ENCODE measurements around the gene EIF1. TPM values are rescaled to one million over a fixed set of nuclear protein-coding genes. Genes with fewer than 3 reads are reported as not detected.

EIF1 gene
- total RNA-seq, 1 experiment from 2014 or later: 1,082 TPM

GRCh38 chr17:41737680-41738023, 49.0 kb downstream of the EIF1 start:
- H3K4me3 ChIP-seq (replicated peaks in 1 of 2; ENCODE audit: low read depth in 1 of 2, low read length in 2 of 2): no peak overlapping the region
- H3K9ac ChIP-seq (ENCODE audit: low read length): no peak overlapping the region
- H3K27me3 ChIP-seq (ENCODE audit: insufficient read depth, low read length): no peaks in the 10 kb centered on the region
- no peak for TF ChIP-seq YY1 (IDR thresholded peaks at IDR 0.05; ENCODE audit: extremely low read depth, insufficient replicate concordance, low read depth, low read length)
- no peak for TF ChIP-seq RAD21 (IDR thresholded peaks at IDR 0.05; ENCODE audit: low read depth)
- no peak for TF ChIP-seq FOSL1 (IDR thresholded peaks at IDR 0.05; ENCODE audit: low read depth)
- no peak for TF ChIP-seq CBX3 (IDR thresholded peaks at IDR 0.05; ENCODE audit: low read depth)
- no peak for TF ChIP-seq MAX (IDR thresholded peaks at IDR 0.05)
- no peak for TF ChIP-seq POLR2AphosphoS5 (IDR thresholded peaks at IDR 0.05; ENCODE audit: low read depth, low read length)
- no peak for TF ChIP-seq TCF7L2 (IDR thresholded peaks at IDR 0.05; ENCODE audit: borderline replicate concordance, extremely low read depth, insufficient read depth, insufficient read length)
- TF ChIP-seq, protein P1, sequence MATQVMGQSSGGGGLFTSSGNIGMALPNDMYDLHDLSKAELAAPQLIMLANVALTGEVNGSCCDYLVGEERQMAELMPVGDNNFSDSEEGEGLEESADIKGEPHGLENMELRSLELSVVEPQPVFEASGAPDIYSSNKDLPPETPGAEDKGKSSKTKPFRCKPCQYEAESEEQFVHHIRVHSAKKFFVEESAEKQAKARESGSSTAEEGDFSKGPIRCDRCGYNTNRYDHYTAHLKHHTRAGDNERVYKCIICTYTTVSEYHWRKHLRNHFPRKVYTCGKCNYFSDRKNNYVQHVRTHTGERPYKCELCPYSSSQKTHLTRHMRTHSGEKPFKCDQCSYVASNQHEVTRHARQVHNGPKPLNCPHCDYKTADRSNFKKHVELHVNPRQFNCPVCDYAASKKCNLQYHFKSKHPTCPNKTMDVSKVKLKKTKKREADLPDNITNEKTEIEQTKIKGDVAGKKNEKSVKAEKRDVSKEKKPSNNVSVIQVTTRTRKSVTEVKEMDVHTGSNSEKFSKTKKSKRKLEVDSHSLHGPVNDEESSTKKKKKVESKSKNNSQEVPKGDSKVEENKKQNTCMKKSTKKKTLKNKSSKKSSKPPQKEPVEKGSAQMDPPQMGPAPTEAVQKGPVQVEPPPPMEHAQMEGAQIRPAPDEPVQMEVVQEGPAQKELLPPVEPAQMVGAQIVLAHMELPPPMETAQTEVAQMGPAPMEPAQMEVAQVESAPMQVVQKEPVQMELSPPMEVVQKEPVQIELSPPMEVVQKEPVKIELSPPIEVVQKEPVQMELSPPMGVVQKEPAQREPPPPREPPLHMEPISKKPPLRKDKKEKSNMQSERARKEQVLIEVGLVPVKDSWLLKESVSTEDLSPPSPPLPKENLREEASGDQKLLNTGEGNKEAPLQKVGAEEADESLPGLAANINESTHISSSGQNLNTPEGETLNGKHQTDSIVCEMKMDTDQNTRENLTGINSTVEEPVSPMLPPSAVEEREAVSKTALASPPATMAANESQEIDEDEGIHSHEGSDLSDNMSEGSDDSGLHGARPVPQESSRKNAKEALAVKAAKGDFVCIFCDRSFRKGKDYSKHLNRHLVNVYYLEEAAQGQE (IDR thresholded peaks at IDR 0.05; ENCODE audit: low read depth): no peak
- POLR2A ChIA-PET: interaction anchor here (1.5 to 1.6 kb wide), 2 partner anchors 49 to 63 kb away, joined by 6 to 10 read pairs; partner anchors contain the start of gene JUP
- H3K27ac ChIP-seq (ENCODE audit: low read depth, low read length): no peak overlapping the region
- CTCF ChIA-PET: interaction anchor here (0.6 to 1.9 kb wide), 13 partner anchors 9 to 229 kb away, joined by 3 to 32 read pairs (median 3); partner anchors contain the start of genes CNP, ODAD4 and P3H4
- RAD21 ChIA-PET (ENCODE audit: low non-redundant PET in 1 of 2, low total read pairs in 2 of 2, uncharacterized antibody in 2 of 2, unreplicated experiment in 2 of 2): interaction anchor here (0.6 to 1.4 kb wide), 8 partner anchors 63 to 260 kb away, joined by 3 to 5 read pairs (median 3); partner anchors contain the start of gene P3H4 (in 1 of the 2)
- H3K9me2 ChIP-seq (ENCODE audit: insufficient read depth): no peaks in the 10 kb centered on the region
- H3K9me3 ChIP-seq (ENCODE audit: control insufficient read depth in 1 of 2, insufficient read depth in 1 of 2, low read depth in 1 of 2, low read length in 2 of 2): no peaks in the 10 kb centered on the region
- no peaks in the 10 kb centered on the region for H3K36me3 ChIP-seq (ENCODE audit: control insufficient read depth in 1 of 2, insufficient read depth in 2 of 2, low read length in 2 of 2)
- no peak overlapping the region for H2AFZ ChIP-seq (ENCODE audit: low read depth, low read length, poor library complexity, severe bottlenecking)
- intact Hi-C loops (cut with micrococcal nuclease): loop anchor here (1.0 to 2.0 kb wide), 4 partner anchors 64 to 148 kb away; partner anchors contain the start of genes KLHL11 and P3H4
- no TSS peak for BruUV-seq (replicated peaks)
- no peaks in the 10 kb centered on the region for H4K20me1 ChIP-seq (ENCODE audit: insufficient read depth)
- H3K79me2 ChIP-seq (ENCODE audit: insufficient read depth, low read length): no peaks in the 10 kb centered on the region
- ATAC-seq: peak; percentile 13
- peaks cover 21 to 46% of the 10 kb centered on the region in 2 experiments for H3K4me1 ChIP-seq (ENCODE audit: control insufficient read depth in 1 of 2, insufficient read depth in 2 of 2, low read length in 2 of 2)
- DNase-seq (ENCODE audit: low read depth, low spot score): no peak
- H3K4me2 ChIP-seq (ENCODE audit: low read length): peak overlapping the region; percentile 34

Data from HCT116 (cell line).